GM12878 (cell line): ENCODE data around the gene SCRT2. TPM values are rescaled to one million over a fixed set of nuclear protein-coding genes. Genes with fewer than 3 reads are reported as not detected.

Experiments
- ATAC-seq: fragments of 200-7000 bp; cut with Tn5 transposase; 3 replicates; pipeline ENCODE4 v1.9.1; 2020; ENCODE audit warnings: mild to moderate bottlenecking, moderate library complexity
- BruUV-seq: library from RNA; stranded (reverse); fragments of 400-500 nt; replicated peaks from 2 replicates; lab custom pipeline; 2021; lab: Mats Ljungman, UMichigan
- CTCF ChIA-PET: fragments of 300-600 bp; sonication (Branson Sonifier 250); formaldehyde crosslinking; extraction: SDS; loops from one replicate; lab custom pipeline; 2021; ENCODE audit warnings: inconsistent platforms; lab: Yijun Ruan, JAX
- POLR2A ChIA-PET: fragments of 350-600 bp; formaldehyde crosslinking; extraction: SDS; loops from one replicate; lab custom pipeline; 2021; ENCODE audit warnings: inconsistent platforms; lab: Charles Lee
- RAD21 ChIA-PET: fragments of 300-600 bp; sonication (Branson Sonifier 250); formaldehyde crosslinking; loops from one replicate; lab custom pipeline; 2023; ENCODE audit warnings: antibody characterized with exemption; ENCODE audit not compliant: unreplicated experiment; lab: Charles Lee
- SMC1A ChIA-PET: fragments of 300-600 bp; sonication (Branson Sonifier 250); formaldehyde crosslinking; loops from one replicate; lab custom pipeline; 2023; ENCODE audit not compliant: unreplicated experiment, uncharacterized antibody; lab: Charles Lee
- DNase-seq: peaks from one replicate; pipeline ENCODE4 v3.0.0-alpha.2; 2011; ENCODE audit warnings: low read depth, low spot score
- FAIRE-seq: peaks from 3 replicates; lab custom pipeline; 2011; peaks lifted over from hg19 to GRCh38; lab: Jason Lieb, UNC
- H2AFZ ChIP-seq: 2 replicates; pipeline ENCODE4 v1.6.0; 2011; ENCODE audit warnings: low read depth, low read length, control low read depth; ENCODE audit not compliant: control insufficient read depth
- H3K27ac ChIP-seq: 2 replicates; pipeline ENCODE4 v1.5.1; 2011; ENCODE audit warnings: control low read depth; ENCODE audit not compliant: control insufficient read depth, insufficient read depth
- H3K27me3 ChIP-seq, 2 experiments: replicated peaks in 1 of 2; 2 replicates each; pipeline versions ENCODE4 v1.6.0 to v1.6.1; 2011; ENCODE audit warnings: low read length in 1 of 2; ENCODE audit not compliant: control insufficient read depth in 2 of 2, insufficient read depth in 2 of 2
- H3K36me3 ChIP-seq, 2 experiments: 2 replicates each; pipeline ENCODE4 v1.5.1; 2011; ENCODE audit warnings: low read length in 1 of 2; ENCODE audit not compliant: control insufficient read depth in 2 of 2, insufficient read depth in 2 of 2
- H3K4me1 ChIP-seq: 2 replicates; pipeline ENCODE4 v1.6.1; 2011; ENCODE audit warnings: mild to moderate bottlenecking, low read length, moderate library complexity, mixed read lengths; ENCODE audit not compliant: control insufficient read depth, insufficient read depth
- H3K4me2 ChIP-seq: 2 replicates; pipeline ENCODE4 v1.6.0; 2011; ENCODE audit warnings: control low read depth; ENCODE audit not compliant: control insufficient read depth, insufficient read depth
- H3K4me3 ChIP-seq: fragments of 200-600 bp; sonication (generic); 2 replicates; pipeline ENCODE4 v1.5.1; 2016
- H3K79me2 ChIP-seq: 2 replicates; pipeline ENCODE4 v1.6.0; 2011; ENCODE audit warnings: low read length; ENCODE audit not compliant: control insufficient read depth, insufficient read depth
- H3K9ac ChIP-seq: 2 replicates; pipeline ENCODE4 v1.8.0; 2011; ENCODE audit warnings: low read length, control low read depth, mixed read lengths; ENCODE audit not compliant: control insufficient read depth, insufficient read depth
- H3K9me3 ChIP-seq: replicated peaks from 3 replicates; pipeline ENCODE4 v1.5.1; 2011; ENCODE audit warnings: mild to moderate bottlenecking, low read length; ENCODE audit not compliant: control insufficient read depth, insufficient read depth
- H4K20me1 ChIP-seq: 2 replicates; pipeline ENCODE4 v1.6.0; 2011; ENCODE audit not compliant: control insufficient read depth, insufficient read depth
- CEBPB ChIP-seq, 2 experiments: fragments of 150-350 bp in 1 of 2; IDR thresholded peaks; 2 replicates each; pipeline ENCODE4 v1.6.1; 2012 to 2014; ENCODE audit warnings: low read depth in 2 of 2, low read length in 2 of 2, borderline replicate concordance in 1 of 2, inconsistent platforms in 1 of 2
- CREM ChIP-seq: IDR thresholded peaks from 2 replicates; pipeline ENCODE4 v1.6.1; 2014; ENCODE audit warnings: antibody characterized with exemption, low read depth
- DPF2 ChIP-seq: fragments of 450-650 bp; IDR thresholded peaks from 2 replicates; pipeline ENCODE4 v1.6.1; 2017; ENCODE audit warnings: mild to moderate bottlenecking
- E2F4 ChIP-seq: IDR thresholded peaks from 2 replicates; pipeline ENCODE4 v1.6.1; 2012; ENCODE audit warnings: low read depth, low read length, improper control_type of control experiment
- E2F8 ChIP-seq: fragments of 450-650 bp; IDR thresholded peaks from 2 replicates; pipeline ENCODE4 v1.6.1; 2018; ENCODE audit warnings: mild to moderate bottlenecking, low read depth, moderate library complexity; ENCODE audit not compliant: partially characterized antibody
- KLF5 ChIP-seq: fragments of 450-650 bp; IDR thresholded peaks from 2 replicates; pipeline ENCODE4 v1.6.1; 2014; ENCODE audit warnings: mild to moderate bottlenecking; ENCODE audit not compliant: partially characterized antibody
- MAX ChIP-seq: IDR thresholded peaks from 2 replicates; pipeline ENCODE4 v1.6.1; 2012; ENCODE audit warnings: low read depth, low read length, improper control_type of control experiment
- MYB ChIP-seq: fragments of 150-350 bp; IDR thresholded peaks from 2 replicates; pipeline ENCODE4 v1.6.1; 2014; ENCODE audit warnings: mild to moderate bottlenecking, low read depth, low read length, borderline replicate concordance
- NBN ChIP-seq: fragments of 450-650 bp; IDR thresholded peaks from 2 replicates; pipeline ENCODE4 v1.6.1; 2016
- NFYB ChIP-seq: IDR thresholded peaks from 2 replicates; pipeline ENCODE4 v1.6.1; 2011; ENCODE audit warnings: low read depth, mild to moderate bottlenecking, low read length, improper control_type of control experiment, moderate library complexity; ENCODE audit not compliant: insufficient read depth
- SIN3A ChIP-seq: IDR thresholded peaks from 2 replicates; pipeline ENCODE4 v1.6.1; 2012; ENCODE audit warnings: low read depth, low read length, improper control_type of control experiment
- ZBTB4 ChIP-seq: fragments of 450-650 bp; formaldehyde crosslinking; IDR thresholded peaks from 2 replicates; pipeline ENCODE4 v1.4.0; 2022; ENCODE audit warnings: mild to moderate bottlenecking, moderate library complexity
- WGBS: methylation state at CpG from one replicate; pipeline ENCODE4 v1.1.6; 2016; ENCODE audit warnings: low lambda C conversion rate; ENCODE audit not compliant: insufficient replicate concordance, insufficient coverage; ENCODE audit errors: missing lambda C conversion rate; 5-methylcytosine and 5-hydroxymethylcytosine counted together
- in situ Hi-C: fragments of 300-500 bp; cut with MboI; formaldehyde crosslinking; loops from 9 replicates; pipeline ENCODE4 v1.14.3; 2018; ENCODE audit warnings: mixed read lengths
- intact Hi-C: fragments of 100-400 bp; cut with micrococcal nuclease; formaldehyde crosslinking; loops from one replicate; pipeline ENCODE4 v1.14.2; 2022; ENCODE audit not compliant: unreplicated experiment
- polyA plus RNA-seq, 11 experiments: library from polyadenylated mRNA; depleted of rRNA in 4 of 11; unstranded in 6 of 11; stranded (reverse) in 5 of 11; fragments of >200 nt; fragmentation: Nextera tagmentation in 4 of 11; fragmentation: Illumina TruSeq in 1 of 11; extraction: Ambion mirVana in 4 of 11; extraction: Trizol in 1 of 11; gene quantifications; 1 replicate in 1 of 11; 2 replicates in 10 of 11; pipeline versions ENCODE4 v1.2.1 to v1.2.3, GENCODE V29; 2011 to 2016; ENCODE audit warnings: inconsistent platforms in 2 of 11, missing spikeins in 2 of 11, low read depth in 1 of 11
- total RNA-seq, 4 experiments: library from RNA; depleted of rRNA in 3 of 4; stranded (reverse); fragments of >200 nt in 3 of 4; fragmentation: Illumina TruSeq in 1 of 4; extraction: Trizol in 1 of 4; gene quantifications; 2 replicates each; pipeline versions ENCODE4 v1.2.1 to v1.2.3, GENCODE V29; 2013 to 2021

SCRT2 gene
- total and polyA plus RNA-seq, 10 of the 15 experiments (the other 5 are each of a cell fraction or from before 2014, with no cell fraction given), result not detected

GRCh38 chr20:642398-643174 is 33.0 kb downstream of the SCRT2 start:
- Histone ChIP-seq H3K79me2 (no peaks in the 10 kb centered on the region), H3K27me3 (no peaks in the 10 kb centered on the region; a peak in 1 of 4 replicates), H3K27ac (no peak overlapping the region), H3K4me2 (no peak overlapping the region), H4K20me1 (no peaks in the 10 kb centered on the region), H3K4me1 (no peaks in the 10 kb centered on the region), H3K9ac (no peak overlapping the region), H3K36me3 (no peaks in the 10 kb centered on the region; a peak in 2 of 4 replicates), H3K9me3 (no peaks in the 10 kb centered on the region), H3K4me3 (no peak overlapping the region), H2AFZ (no peak overlapping the region)
- SMC1A ChIA-PET, result no interaction called here
- WGBS, result 19% methylated on average over 29 of the region's 57 CpGs
- DNase-seq, result no peak
- FAIRE-seq, result no peak
- ATAC-seq, result no peak
- no TSS peak for BruUV-seq
- in situ Hi-C loops (no loop called here), intact Hi-C loops (no loop called here)
- POLR2A ChIA-PET, result no interaction called here
- CTCF ChIA-PET, result interaction anchor here (7.5 kb wide), 1 partner anchor 81 kb away, joined by 190 read pairs; no protein-coding TSS in a partner anchor
- RAD21 ChIA-PET, result no interaction called here
- TF ChIP-seq SIN3A (no peak), NBN (no peak), ZBTB4 (CRISPR knock-in tag) (no peak), CEBPB (IDR thresholded peaks at IDR 0.05; ENCODE audit: borderline replicate concordance in 1 of 2, low read depth in 2 of 2, low read length in 2 of 2) (no peak), MYB (no peak), KLF5 (no peak), E2F4 (no peak), NFYB (no peak), DPF2 (no peak), CREM (no peak), MAX (no peak), E2F8 (no peak)
